ENCODE data around the gene ATP6V0C. TPM values are rescaled to one million over a fixed set of nuclear protein-coding genes. Genes with fewer than 3 reads are reported as not detected.
A peak's percentile ranks its signal among the peaks of the same experiment; 100 is the strongest.

The ATP6V0C gene
- total and polyA plus RNA-seq, 2 of the 13 experiments (the other 11 are each of a cell fraction or from before 2014, with no cell fraction given), result 10.4 to 20.1 TPM

GRCh38 chr16:2531696-2532493 lies 18.1 kb downstream of the ATP6V0C start (continued):
- TF ChIP-seq TCF12 (IDR thresholded peaks at IDR 0.05), result no peak
- peak; percentile 61; the same call in 1 of the 2 replicates for TF ChIP-seq TCF12 (CRISPR knock-in tag; IDR thresholded peaks at IDR 0.05)
- no peak for TF ChIP-seq ZNF530 (CRISPR knock-in tag; IDR thresholded peaks at IDR 0.05; ENCODE audit: low read depth)
- TF ChIP-seq ZNF224 (CRISPR knock-in tag; IDR thresholded peaks at IDR 0.05), result no peak; the same call in 1 of the 2 replicates
- TF ChIP-seq ZNF547 (CRISPR knock-in tag; IDR thresholded peaks at IDR 0.05), result peak; percentile 85
- no peak for TF ChIP-seq NONO (IDR thresholded peaks at IDR 0.05)
- TF ChIP-seq NONO (CRISPR knock-in tag; conservative IDR thresholded peaks at IDR 0.05), result peak; percentile 96
- no peak for TF ChIP-seq ZFP37 (CRISPR knock-in tag; IDR thresholded peaks at IDR 0.05; ENCODE audit: borderline replicate concordance)
- TF ChIP-seq EZH2 (conservative IDR thresholded peaks at IDR 0.05; ENCODE audit: low read depth, low read length), result no peak
- no peak for TF ChIP-seq ZNF296 (CRISPR knock-in tag; conservative IDR thresholded peaks at IDR 0.05)
- no peak for TF ChIP-seq ZC3H4 (CRISPR knock-in tag; IDR thresholded peaks at IDR 0.05; ENCODE audit: borderline replicate concordance)
- no peak for TF ChIP-seq SKI (IDR thresholded peaks at IDR 0.05; ENCODE audit: partially characterized antibody)
- no peak for TF ChIP-seq ETS1 (CRISPR knock-in tag; IDR thresholded peaks at IDR 0.05)
- TF ChIP-seq DMAP1 (CRISPR knock-in tag; IDR thresholded peaks at IDR 0.05), result peak; percentile 62; the same call in 1 of the 2 replicates
- no peak for TF ChIP-seq JDP2 (CRISPR knock-in tag; IDR thresholded peaks at IDR 0.05; ENCODE audit: borderline replicate concordance)
- peak; percentile 77 for TF ChIP-seq NFYC (CRISPR knock-in tag; IDR thresholded peaks at IDR 0.05)
- 0 out of 2 replicates have a peak, but pooled peaks have one; percentile 66 for TF ChIP-seq CERS6 (CRISPR knock-in tag; IDR thresholded peaks at IDR 0.05)
- TF ChIP-seq ZNF607 (CRISPR knock-in tag; IDR thresholded peaks at IDR 0.05; ENCODE audit: borderline replicate concordance), result peak; percentile 82; the same call in 1 of the 2 replicates
- TF ChIP-seq MBD4 (IDR thresholded peaks at IDR 0.05; ENCODE audit: borderline replicate concordance, low read length), result no peak
- no peak; the same call in 1 of the 2 replicates for TF ChIP-seq CSRNP1 (CRISPR knock-in tag; IDR thresholded peaks at IDR 0.05)
- TF ChIP-seq ATF6 (CRISPR knock-in tag; conservative IDR thresholded peaks at IDR 0.05), result no peak
- peak; percentile 64 for TF ChIP-seq SP5 (CRISPR knock-in tag; IDR thresholded peaks at IDR 0.05; ENCODE audit: borderline replicate concordance, low read depth)
- TF ChIP-seq ZNF768 (CRISPR knock-in tag; IDR thresholded peaks at IDR 0.05), result no peak; the same call in 1 of the 2 replicates
- no peak for TF ChIP-seq SMAD9 (CRISPR knock-in tag; IDR thresholded peaks at IDR 0.05)
